Stimulated activated CD8-positive, alpha-beta memory T cell treated with anti-CD3 and anti-CD28 coated beads, Interleukin-7, amount 100 ng/mL, for 48 hours (primary cell): ENCODE results near the gene GNB1.
"Not testable (repeated sequence)": the region's sequence is repeated elsewhere in the genome, so short reads cannot be mapped to it uniquely, and the experiment has no call there.

Experiments used
- DNase-seq, 2 donors: peaks; one replicate each; pipeline ENCODE4 v3.0.0-alpha.2; 2020; ENCODE audit warnings: low read depth in 1 of 2; ENCODE audit errors: extremely low read depth in 1 of 2

The GNB1 gene

DNA sequence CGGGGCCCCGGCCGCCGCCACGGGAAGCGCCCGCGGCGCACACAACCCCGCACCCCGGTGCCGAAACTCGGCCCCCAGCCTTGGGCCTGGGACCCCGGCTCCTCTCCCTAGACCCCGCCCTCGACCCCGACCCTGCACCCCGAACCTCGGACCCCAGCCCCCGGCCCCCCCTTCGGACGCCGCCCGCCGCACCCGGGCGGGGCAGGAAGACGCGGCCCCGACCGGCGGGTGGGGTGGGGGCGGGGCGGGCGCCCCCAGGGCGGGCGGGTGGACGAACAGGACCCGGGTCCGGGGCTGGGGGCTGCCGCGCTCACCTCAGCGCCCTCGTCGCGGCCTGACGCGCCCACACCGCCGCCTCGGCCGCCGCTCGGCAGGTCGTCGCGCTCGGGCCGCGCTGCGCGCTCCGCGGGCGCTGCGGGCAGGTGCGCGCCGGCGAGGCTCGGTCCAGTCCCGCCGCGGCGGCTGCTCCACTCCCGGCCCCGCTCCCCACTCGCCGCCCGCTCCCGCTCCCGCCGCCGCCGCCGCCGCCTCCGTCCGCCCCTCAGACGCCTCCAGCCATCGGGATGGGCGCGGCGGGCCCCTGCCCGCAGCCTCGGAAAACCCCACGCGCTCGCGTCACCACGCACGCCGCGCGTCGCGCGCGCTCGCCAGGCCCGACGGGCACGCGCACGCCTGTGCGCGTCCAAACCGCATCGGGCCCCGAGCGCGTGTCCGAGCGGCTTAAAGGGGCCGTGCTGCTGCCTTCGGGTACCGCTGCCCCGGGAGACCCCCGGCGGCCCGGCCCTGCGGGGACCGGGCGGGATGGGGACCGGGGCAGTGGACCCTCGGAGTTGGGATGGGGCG is at the start of gene GNB1:
Gene GNB1 (minus strand): TSS at position 582 of the 843 bp plus-strand sequence. CDS start 65,634 bp downstream, outside the sequence.
- DNase-seq = peak; percentile 70 to 80

DNA sequence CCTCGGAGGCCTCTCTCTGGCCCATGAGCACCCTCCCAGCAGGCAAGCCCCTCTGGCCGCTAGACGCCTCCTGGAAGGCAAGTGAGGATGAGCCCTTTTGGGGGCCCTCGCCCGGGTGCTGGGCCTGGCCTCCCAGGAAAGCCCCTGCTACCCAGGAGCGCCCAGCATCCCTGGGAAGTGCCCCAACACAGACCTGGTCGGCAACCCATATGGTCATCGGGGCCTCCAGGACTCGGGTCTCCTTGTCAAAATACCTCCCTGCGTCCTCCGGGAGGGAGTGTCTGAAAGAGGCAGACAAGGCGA is 49.2 kb upstream of the GNB1 start:
- DNase-seq = no peak

- DNase-seq = no peak
Measured at GRCh38 chr1:1939296-1940122, 48.6 kb upstream of the GNB1 start.

- DNase-seq = no peak
Measured at GRCh38 chr1:1938613-1939295, 47.9 kb upstream of the GNB1 start.

DNA sequence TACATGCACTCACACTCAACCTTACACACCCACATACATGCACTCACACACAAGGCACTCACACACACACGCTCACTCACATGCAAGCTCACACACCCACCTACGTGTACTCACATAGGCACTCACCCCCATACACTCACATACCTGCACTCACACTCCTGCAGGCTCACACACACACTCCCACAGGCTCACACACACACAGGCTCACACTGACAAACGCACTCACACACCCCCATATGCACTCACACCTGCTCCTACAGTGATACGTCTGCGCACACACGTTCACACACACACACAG is 47.3 kb upstream of the GNB1 start:
- no peak for DNase-seq

DNA sequence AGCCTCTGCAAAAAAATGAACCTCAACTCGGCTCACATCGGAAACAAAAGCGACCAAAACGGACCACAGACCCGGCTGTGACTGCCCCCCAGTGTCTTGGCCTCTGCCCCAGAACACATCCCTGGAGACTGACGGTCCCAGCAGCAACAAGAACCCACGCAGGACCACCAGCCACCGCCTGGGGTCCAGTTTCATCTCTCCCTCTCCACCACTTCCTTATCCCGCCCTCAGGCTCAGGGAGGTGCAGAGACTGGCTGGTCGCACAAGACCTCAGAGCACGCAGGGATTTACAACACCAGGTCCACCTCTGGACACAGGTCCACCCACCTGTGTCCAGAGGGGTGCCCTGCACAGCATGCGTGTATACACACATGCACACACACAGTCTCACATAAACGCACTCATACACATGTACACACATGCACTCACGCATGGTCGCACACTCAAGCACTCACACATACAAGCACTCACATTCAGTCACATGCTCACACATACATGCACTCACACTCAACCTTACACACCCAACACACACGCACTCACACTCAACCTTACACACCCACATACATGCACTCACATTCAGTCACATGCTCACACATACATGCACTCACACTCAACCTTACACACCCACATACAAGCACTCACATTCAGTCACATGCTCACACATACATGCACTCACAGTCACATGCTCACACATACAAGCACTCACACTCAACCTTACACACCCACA is 46.8 kb upstream of the GNB1 start:
- DNase-seq = no peak

- no peak for DNase-seq
Measured at GRCh38 chr1:1937061-1937460, 46.2 kb upstream of the GNB1 start.

DNA sequence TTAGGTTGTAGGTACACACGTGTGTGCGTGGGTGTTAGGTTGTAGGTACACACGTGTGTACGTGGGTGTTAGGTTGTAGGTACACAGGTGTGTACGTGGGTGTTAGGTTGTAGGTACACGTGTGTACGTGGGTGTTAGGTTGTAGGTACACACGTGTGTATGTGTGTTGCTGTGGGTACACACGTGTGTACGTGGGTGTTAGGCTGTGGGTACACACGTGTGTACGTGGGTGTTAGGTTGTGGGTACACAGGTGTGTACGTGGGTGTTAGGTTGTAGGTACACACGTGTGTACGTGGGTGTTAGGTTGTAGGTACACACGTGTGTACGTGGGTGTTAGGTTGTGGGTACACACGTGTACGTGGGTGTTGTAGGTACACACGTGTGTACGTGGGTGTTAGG is 44.0 kb upstream of the GNB1 start:
- DNase-seq = not testable (repeated sequence)

- DNase-seq = no peak
Measured at GRCh38 chr1:1929639-1930545, 39.0 kb upstream of the GNB1 start.

DNA sequence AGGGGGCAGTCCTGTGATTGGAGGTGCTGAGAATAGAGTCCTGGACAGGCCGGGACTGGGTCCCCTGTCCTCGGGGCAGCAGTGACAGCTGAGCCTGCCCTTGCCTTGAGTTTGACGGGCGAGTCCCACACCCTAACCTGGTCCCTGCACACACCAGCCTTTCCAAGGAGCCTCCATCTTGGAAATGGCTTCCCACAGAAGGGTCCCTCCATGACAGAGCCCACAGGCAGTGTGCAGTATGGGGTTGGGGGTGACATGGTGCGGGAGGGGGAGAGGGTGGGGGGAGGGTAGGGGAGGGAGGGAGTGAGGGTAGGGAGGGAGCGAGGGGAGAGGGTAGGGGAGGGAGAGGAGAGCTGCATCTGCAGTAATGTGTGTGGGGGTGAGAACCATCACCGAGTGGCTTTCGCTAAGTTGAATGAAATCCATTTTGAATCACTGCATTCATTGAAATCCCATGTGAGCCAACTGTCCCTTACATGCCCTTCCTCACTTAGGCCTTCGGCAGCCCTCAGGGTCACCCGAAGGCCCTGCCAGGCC is 38.3 kb upstream of the GNB1 start:
- DNase-seq = no peak

GRCh38 chr1:1928231-1929101 is 37.6 kb upstream of the GNB1 start:
- no peak for DNase-seq

DNA sequence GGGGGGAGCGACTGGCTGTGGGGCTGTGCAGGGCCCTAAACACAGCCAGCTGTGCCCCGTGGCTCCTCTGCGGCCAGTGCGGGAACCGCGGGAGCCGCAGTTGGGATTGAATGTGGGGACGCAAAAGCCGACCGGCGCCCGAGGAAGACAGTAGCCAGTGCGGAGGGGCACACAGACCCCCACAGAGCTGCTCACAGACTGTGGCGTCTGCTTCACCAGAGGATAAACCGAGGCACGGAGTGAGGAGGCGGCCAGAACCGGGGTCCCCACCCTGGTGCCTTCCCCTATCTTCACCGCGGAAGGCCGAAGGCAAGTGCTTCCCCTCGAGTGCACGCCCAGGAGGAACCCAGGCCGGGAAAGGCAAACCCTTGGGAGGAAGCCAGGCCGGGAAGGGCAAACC is 36.9 kb upstream of the GNB1 start:
- no peak for DNase-seq

DNA sequence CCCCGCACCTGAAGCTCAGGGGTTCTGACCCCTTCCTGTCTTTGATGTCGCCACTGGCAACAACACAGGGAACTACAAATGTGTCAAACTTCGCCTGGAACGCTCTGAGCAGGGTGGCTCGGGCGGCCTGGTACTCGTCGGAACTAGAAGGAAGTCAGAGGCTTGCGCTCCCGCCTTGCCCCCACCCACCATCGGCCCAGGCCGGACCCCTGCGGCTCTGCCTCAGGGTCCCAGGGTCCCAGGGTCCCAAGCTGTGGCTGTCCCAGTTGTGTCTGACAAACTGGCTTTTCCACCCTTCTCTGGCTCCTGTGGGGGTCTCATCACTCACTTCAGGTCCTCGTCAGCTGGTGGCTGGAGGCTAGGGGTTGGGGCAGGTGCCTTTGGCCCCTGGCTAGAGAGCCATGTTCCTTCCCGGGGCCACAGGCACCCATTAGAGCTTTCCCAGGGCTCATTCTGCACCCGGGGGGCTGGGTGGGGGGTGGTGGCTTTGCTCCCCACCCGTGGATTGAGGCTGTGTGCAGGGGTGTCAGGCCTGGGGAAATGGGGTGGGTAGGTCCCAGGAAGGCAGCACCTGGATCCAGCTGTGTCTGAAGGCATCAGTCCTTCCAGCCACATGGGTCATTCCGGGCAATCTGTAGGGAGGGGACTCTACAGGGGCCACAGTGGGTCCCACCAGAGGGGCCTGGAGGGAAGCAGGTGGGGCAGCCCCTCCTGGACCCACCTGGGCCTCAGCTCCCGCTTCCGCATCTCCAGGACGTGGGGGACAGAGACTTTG is 36.2 kb upstream of the GNB1 start:
- no peak for DNase-seq

- no peak for DNase-seq
Measured at GRCh38 chr1:1926346-1926811, 35.5 kb upstream of the GNB1 start.

- DNase-seq = no peak
Measured at GRCh38 chr1:1925437-1926345, 34.8 kb upstream of the GNB1 start.

DNA sequence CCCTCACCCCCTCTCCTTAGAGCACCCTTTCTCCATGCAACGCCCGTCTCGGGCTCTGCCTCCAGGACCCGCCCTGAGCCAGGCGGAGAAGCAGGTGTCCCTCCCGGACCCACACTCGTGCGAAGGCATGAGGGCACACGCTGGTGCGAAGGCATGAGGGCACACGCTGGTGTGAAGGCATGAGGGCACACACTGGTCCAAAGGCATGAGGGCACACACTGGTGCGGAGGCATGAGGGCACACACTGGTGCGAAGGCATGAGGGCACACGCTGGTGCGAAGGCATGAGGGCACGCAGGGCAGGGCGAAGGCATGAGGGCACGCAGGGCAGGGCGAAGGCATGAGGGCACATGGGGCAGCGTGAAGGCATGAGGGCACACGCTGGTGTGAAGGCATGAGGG is 34.0 kb upstream of the GNB1 start:
- DNase-seq = no peak

DNA sequence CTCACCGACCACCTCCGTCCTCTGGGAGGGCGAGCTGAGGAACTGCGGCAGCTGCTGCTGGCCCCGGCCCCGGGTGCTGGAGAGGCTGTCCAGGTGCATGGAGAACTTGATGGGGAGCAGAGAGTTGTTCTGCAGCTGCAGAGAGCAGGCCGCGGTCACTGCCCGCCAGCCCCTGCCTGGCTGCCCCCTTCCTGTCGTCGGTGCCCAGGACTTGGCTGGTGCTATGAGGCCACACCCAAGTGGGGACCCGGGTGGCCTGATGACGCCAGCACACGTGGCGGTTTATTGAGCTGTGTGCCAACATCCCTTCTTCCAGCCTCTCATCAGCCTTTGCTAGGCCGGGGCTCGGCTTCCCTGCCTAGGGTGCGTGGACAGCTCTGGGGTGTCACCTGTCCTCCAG is 33.5 kb upstream of the GNB1 start:
- no peak for DNase-seq
